GM10266 (cell line): Measurements from ENCODE around the gene FEM1A.
"Not testable (repeated sequence)": the region's sequence is repeated elsewhere in the genome, so short reads cannot be mapped to it uniquely, and the experiment has no call there.

Experiments used
- DNase-seq: peaks from one replicate; pipeline ENCODE4 v3.0.0; 2012; ENCODE audit errors: extremely low spot score
- TF ChIP-seq, protein P1 (sequence below): IDR thresholded peaks from 2 replicates; pipeline ENCODE4 v1.5.1; 2012; ENCODE audit warnings: mild to moderate bottlenecking, low read depth; ENCODE audit not compliant: control insufficient read depth, insufficient read depth; ENCODE audit errors: missing control alignments

FEM1A gene

DNA sequence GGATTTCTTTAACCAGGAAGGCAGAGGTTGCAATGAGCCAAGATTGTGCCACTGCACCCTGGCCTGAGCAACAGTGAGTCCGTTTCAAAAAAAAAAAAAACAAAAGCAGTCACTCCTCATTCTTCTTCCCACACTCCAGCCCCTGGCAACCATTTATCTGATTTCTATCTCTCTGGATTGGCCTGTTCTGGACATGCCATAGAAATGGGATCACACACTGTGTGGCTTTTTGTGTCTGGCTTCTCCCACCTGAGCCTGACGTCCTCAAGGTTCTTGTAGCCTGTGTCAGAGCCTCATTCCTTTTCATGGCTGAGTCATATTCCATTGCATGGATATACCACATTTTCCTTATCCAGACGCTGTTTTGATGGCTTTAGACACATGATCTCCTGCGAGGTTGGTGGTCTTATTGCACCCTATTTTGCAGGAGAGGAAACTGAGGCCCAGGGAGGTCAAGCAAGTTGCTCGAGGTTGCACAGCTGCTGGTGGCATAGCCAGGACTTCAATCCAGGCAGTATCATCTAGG, 15.8 kb upstream of the FEM1A start:
- DNase-seq: no peak
- TF ChIP-seq, protein P1, sequence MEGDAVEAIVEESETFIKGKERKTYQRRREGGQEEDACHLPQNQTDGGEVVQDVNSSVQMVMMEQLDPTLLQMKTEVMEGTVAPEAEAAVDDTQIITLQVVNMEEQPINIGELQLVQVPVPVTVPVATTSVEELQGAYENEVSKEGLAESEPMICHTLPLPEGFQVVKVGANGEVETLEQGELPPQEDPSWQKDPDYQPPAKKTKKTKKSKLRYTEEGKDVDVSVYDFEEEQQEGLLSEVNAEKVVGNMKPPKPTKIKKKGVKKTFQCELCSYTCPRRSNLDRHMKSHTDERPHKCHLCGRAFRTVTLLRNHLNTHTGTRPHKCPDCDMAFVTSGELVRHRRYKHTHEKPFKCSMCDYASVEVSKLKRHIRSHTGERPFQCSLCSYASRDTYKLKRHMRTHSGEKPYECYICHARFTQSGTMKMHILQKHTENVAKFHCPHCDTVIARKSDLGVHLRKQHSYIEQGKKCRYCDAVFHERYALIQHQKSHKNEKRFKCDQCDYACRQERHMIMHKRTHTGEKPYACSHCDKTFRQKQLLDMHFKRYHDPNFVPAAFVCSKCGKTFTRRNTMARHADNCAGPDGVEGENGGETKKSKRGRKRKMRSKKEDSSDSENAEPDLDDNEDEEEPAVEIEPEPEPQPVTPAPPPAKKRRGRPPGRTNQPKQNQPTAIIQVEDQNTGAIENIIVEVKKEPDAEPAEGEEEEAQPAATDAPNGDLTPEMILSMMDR: no peak

DNA sequence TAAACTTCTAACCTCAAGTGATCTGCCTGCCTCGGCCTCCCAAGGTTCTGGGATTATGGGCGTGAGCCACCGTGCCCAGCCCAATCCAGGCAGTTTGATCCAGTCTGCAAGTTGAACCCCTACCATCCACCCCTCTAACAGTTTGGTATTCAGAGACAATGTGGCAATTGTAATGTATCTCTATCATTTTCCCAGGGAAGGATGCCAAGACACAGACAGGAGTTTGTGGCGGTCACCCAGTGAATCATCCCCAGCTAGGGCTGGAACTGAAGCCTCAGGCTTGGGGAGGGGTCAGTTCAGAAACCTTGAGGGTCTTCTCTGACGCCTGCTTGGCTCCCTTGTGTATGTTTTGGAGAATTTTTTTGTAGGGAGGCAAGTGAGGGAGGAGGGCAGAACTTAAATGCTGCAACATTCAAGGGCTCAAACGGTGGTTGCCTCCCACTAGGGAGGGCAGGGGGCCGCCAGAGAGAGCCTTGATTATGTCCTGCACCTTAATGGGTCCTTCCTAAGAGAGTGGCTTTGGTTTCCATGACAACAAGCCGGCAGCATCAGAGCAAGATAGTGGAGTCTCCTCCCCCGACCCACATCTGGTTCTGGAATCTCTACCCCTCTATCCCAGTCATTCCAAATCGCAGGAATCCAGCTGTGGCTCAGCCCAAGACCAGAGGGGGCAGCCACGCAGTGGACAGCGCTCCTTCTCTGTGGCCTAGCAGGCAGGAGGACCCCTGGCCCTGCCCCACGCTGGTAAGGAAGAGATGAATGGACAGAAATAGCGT, 14.9 kb upstream of the FEM1A start:
- DNase-seq: no peak
- TF ChIP-seq, protein P1: no peak

DNA sequence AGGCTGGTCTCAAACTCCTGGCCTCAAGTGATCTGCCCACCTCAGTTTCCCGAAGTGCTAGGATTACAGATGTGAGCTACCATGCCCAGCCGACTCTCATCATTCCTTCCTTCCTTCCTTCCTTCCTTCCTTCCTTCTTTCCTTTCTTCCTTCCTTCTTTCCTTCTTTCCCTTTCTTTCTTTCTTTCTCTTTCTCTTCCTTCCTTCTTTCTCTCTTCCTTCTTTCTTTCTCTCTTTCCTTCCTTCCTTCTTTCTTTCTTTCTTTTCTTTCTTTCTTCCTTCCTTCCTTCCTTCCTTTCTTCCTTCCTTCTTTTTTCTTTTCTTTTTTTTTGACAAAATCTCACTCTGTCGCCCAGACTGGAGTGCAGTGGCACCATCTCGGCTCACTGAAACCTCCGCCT, 13.4 kb upstream of the FEM1A start:
- not testable (repeated sequence) for DNase-seq

DNA sequence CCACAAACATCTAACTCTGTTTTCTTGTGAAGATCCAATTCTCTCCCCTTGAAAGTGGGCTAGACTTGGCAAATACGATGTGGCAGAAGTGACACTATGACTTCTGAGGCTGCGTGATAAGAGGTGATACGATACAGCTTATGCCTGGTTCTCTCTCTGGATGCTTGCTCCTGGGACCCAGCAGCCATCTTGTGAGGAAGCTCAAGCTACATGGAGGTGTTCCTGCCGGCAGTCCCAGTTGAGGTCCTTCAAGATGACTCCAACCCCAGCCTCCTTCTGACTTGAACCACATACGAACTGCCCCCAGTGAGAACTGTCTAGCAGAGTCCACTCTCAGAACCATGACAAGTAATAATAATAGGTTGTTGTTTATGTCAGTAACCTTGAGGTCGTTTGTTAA, 10.7 kb upstream of the FEM1A start:
- DNase-seq: no peak
- TF ChIP-seq, protein P1: no peak

DNA sequence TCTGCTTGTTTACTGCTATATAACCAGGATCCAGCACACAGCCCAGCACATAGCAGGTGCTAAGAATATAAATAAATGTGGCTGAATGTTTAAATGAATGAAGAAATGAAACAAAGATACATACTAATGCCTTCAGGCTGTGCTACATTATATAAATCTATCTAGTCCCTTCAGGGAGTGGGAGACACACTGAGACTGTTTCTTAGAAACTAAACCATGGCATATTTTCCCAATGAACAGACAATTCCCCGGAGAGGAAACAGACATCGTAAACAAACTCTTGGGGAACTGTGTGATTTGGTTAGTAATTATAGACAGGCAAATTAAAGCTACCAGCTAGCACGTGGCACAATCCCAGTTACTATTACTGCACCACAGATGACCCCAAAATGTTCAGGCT, 9.7 kb upstream of the FEM1A start:
- TF ChIP-seq, protein P1: no peak
- DNase-seq: no peak

DNA sequence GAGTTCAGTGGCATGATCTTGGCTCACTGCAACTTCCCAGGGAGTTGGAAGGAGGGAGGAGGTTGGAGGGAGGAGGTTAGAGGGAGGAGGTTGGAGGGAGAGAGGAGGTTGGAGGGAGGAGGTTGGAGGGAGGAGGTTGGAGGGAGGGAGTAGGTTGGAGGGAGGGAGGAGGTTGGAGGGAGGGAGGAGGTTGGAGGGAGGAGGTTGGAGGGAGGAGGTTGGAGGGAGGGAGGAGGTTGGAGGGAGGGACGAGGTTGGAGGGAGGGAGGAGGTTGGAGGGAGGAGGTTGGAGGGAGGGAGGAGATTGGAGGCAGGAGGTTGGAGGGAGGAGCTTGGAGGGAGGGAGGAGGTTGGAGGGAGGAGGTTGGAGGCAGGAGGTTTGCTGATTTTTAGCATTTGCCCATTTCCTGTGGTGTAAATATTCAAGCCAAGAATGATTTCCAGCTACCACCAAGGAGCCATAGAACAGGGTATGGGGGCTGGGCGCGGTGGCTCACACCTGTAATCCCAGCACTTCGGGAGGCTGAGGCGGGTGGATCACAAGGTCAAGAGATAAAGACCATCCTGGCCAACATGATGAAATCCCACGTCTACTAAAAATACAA, 5.0 kb upstream of the FEM1A start:
- not testable (repeated sequence) for DNase-seq

DNA sequence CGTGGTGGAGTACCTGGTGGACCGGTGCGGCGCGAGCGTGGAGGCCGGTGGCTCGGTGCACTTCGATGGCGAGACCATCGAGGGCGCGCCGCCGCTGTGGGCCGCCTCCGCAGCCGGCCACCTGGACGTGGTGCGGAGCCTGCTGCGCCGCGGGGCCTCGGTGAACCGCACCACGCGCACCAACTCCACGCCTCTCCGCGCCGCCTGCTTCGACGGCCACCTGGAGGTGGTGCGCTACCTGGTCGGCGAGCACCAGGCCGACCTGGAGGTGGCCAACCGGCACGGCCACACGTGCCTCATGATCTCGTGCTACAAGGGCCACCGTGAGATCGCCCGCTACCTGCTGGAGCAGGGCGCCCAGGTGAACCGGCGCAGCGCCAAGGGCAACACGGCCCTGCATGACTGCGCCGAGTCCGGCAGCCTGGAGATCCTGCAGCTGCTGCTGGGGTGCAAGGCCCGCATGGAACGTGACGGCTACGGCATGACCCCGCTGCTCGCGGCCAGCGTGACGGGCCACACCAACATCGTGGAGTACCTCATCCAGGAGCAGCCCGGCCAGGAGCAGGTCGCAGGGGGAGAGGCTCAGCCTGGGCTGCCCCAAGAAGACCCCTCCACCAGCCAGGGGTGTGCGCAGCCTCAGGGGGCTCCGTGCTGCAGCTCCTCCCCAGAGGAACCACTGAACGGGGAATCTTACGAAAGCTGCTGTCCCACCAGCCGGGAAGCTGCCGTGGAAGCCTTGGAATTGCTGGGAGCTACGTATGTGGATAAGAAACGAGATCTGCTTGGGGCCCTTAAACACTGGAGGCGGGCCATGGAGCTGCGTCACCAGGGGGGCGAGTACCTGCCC, 708 bp downstream of the FEM1A start:
- not testable (repeated sequence) for DNase-seq

DNA sequence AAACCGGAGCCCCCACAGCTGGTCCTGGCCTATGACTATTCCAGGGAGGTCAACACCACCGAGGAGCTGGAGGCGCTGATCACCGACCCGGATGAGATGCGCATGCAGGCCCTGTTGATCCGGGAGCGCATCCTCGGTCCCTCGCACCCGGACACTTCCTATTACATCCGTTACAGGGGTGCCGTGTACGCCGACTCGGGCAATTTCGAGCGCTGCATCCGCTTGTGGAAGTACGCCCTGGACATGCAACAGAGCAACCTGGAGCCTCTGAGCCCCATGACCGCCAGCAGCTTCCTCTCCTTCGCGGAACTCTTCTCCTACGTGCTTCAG, 1.3 kb downstream of the FEM1A start:
- not testable (repeated sequence) for DNase-seq

DNA sequence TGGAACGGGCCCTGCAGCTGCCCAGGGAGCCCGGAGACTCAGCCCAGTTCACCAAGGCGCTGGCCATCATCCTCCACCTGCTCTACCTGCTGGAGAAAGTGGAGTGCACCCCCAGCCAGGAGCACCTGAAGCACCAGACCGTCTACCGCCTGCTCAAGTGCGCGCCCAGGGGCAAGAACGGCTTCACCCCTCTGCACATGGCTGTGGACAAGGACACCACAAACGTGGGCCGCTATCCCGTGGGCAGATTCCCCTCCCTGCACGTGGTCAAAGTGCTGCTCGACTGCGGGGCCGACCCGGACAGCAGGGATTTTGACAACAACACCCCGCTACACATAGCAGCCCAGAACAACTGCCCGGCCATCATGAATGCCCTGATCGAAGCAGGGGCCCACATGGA, 1.7 kb downstream of the FEM1A start:
- DNase-seq: not testable (repeated sequence)

DNA sequence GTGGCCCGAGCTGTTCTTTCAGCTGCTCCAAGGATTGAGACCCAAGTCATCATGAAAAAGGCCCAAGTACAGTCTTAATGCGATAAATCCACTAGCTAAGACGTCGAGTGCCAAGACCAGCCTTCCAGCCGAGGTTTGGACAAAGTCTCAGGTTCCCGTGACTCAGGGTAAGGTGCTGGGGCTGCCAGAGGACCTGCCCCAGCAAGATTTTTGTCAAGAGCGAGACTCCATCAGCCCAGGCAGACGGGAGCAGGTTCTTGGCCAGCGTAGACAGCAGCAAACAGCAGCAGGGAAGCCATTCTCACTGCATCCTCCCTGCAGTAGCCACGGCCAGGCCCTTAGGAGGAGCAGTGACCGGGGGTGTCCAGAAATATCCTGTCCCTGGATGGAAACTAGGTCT, 3.4 kb downstream of the FEM1A start:
- TF ChIP-seq, protein P1: no peak
- no peak for DNase-seq
